NCI-H748 (cell line): Measurements from ENCODE around the gene RNF5.
"Not testable (repeated sequence)": the region's sequence is repeated elsewhere in the genome, so short reads cannot be mapped to it uniquely, and the experiment has no call there.

Experiments used
- DNase-seq: peaks from one replicate; lab custom pipeline; 2025; ENCODE audit not compliant: unreplicated experiment; lab: John Stamatoyannopoulos, UW

RNF5 gene

GRCh38 chr6:32203426-32204267 is 25.4 kb downstream of the RNF5 start:
- no peak for DNase-seq

- DNase-seq: no peak
These were observed 26.1 kb downstream of the RNF5 start for GRCh38 chr6:32204268-32204715.

GRCh38 chr6:32208996-32209395 is 30.8 kb downstream of the RNF5 start:
- no peak for DNase-seq

GRCh38 chr6:32210191-32210601 is 32.0 kb downstream of the RNF5 start:
- DNase-seq: no peak

GRCh38 chr6:32211432-32211831 is 33.2 kb downstream of the RNF5 start:
- not testable (repeated sequence) for DNase-seq

GRCh38 chr6:32212076-32212760 is 34.0 kb downstream of the RNF5 start:
- no peak for DNase-seq

GRCh38 chr6:32213649-32214048 is 35.4 kb downstream of the RNF5 start:
- DNase-seq: no peak

- no peak for DNase-seq
These were observed 35.9 kb downstream of the RNF5 start for GRCh38 chr6:32214126-32214525.

GRCh38 chr6:32215617-32216016 is 37.4 kb downstream of the RNF5 start:
- DNase-seq: no peak

GRCh38 chr6:32216285-32216684 is 38.1 kb downstream of the RNF5 start:
- no peak for DNase-seq

GRCh38 chr6:32216998-32217397 is 38.8 kb downstream of the RNF5 start:
- no peak for DNase-seq

GRCh38 chr6:32218167-32218566 is 40.0 kb downstream of the RNF5 start:
- DNase-seq: no peak

GRCh38 chr6:32220021-32220420 is 41.8 kb downstream of the RNF5 start:
- DNase-seq: no peak

GRCh38 chr6:32222333-32223230 is 44.4 kb downstream of the RNF5 start:
- DNase-seq: no peak

- DNase-seq: no peak
These were observed 45.3 kb downstream of the RNF5 start, which contains the start of gene NOTCH4 for GRCh38 chr6:32223258-32224235. TSS of gene NOTCH4 (minus strand) at chr6:32224067. CDS start at chr6:32223928, 139 bp downstream.

GRCh38 chr6:32224696-32225095 is 46.5 kb downstream of the RNF5 start:
- no peak for DNase-seq

GRCh38 chr6:32226434-32226833 is 48.2 kb downstream of the RNF5 start:
- no peak for DNase-seq
